Motor neuron (in vitro differentiated cells): ENCODE measurements around the gene HUNK. TPM values are rescaled to one million over a fixed set of nuclear protein-coding genes. Genes with fewer than 3 reads are reported as not detected.

ENCODE experiments used
- ATAC-seq, 8 experiments: fragments of 200-7000 bp; cut with Tn5 transposase; replicated peaks in 6 of 8; 2 replicates each; pipeline ENCODE4 v1.8.0; 2021; ENCODE audit warnings: mild to moderate bottlenecking in 8 of 8, moderate library complexity in 8 of 8
- H3K27ac ChIP-seq, 2 donors: fragments of 250-450 bp; sonication (Bioruptor Pico); 2 replicates each; pipeline ENCODE4 v1.9.0; 2021; ENCODE audit warnings: antibody characterized with exemption in 2 of 2, mild to moderate bottlenecking in 2 of 2, moderate library complexity in 1 of 2
- H3K4me1 ChIP-seq, 2 donors: fragments of 250-450 bp; sonication (Bioruptor Pico); replicated peaks in 1 of 2; 2 replicates each; pipeline ENCODE4 v1.6.1; 2021; ENCODE audit warnings: antibody characterized with exemption in 2 of 2, mild to moderate bottlenecking in 2 of 2, moderate library complexity in 1 of 2
- H3K4me3 ChIP-seq, 5 donors: fragments of 250-450 bp; sonication (Bioruptor Pico); 2 replicates each; pipeline ENCODE4 v1.9.0; 2021; ENCODE audit warnings: antibody characterized with exemption in 5 of 5, mild to moderate bottlenecking in 5 of 5, moderate library complexity in 4 of 5
- WGBS, 10 experiments: fragments of 450-650 bp; shearing (Covaris generic); methylation state at CpG; one replicate each; pipeline ENCODE4 v1.0.0; 2022; 5-methylcytosine and 5-hydroxymethylcytosine counted together
- in situ Hi-C, 9 experiments: fragments of 400-800 bp; cut with MboI; loops; one replicate each; pipeline ENCODE4 v1.15.0; 2021; ENCODE audit warnings: low sequenced_read_pairs in 9 of 9, low pct_unique_long_range_greater_than_20kb in 2 of 9; ENCODE audit not compliant: unreplicated experiment in 9 of 9
- total RNA-seq, 8 experiments: library from RNA; unstranded; fragments of 300-600 nt; gene quantifications; 2 replicates each; pipeline versions ENCODE4 v1.2.3 to v1.2.4, GENCODE V29; 2022

Gene HUNK
- total RNA-seq, 8 experiments from 2014 or later: 2.5 to 15.8 (median 5.5) TPM

DNA sequence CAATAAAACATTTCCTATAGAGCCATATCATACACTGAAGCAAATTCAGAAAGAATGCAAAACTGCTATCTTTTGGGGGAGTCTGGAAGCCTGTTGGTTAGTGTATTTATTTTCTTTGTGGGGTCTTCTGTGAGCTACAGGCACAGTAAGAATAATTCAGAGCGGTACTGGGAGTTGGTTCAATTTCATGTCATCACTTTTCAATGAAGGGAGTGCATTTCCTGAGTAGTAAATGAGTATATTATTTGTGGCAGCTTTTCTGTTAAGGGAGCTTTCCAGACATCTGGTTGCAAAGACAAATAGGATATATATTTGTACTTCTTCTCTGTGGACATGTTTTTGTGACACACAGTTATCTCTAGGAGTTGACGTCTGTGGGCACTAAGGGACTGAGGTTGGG is 130.6 kb downstream of the HUNK start:
- no peak overlapping the region for H3K4me3 ChIP-seq
- peaks cover 9 to 10% of the 10 kb centered on the region in 2 donors for H3K4me1 ChIP-seq
- in situ Hi-C loops: no loop called here
- 20 to 100% (median 55%) methylated on average over 1 to 2 of the region's 2 CpGs; no CpG with 5 or more reads in 5 of the 10 experiments for WGBS, 10 experiments
- no peak overlapping the region for H3K27ac ChIP-seq
- ATAC-seq: no peak

GRCh38 chr21:32004291-32004690 is 131.5 kb downstream of the HUNK start:
- WGBS, 10 experiments: 0 to 92% (median 60%) methylated on average over 1 to 3 of the region's 3 CpGs; no CpG with 5 or more reads in 3 of the 10 experiments
- in situ Hi-C loops: no loop called here
- Histone ChIP-seq H3K4me1 (peaks cover 9 to 10% of the 10 kb centered on the region in 2 donors), H3K4me3 (no peak overlapping the region), H3K27ac (no peak overlapping the region)
- ATAC-seq: no peak

- peak in 7 of 8 experiments; percentile 94 to 100 (median 99) for ATAC-seq
These were observed 134.6 kb downstream of the HUNK start for GRCh38 chr21:32007456-32007855.

GRCh38 chr21:32008714-32009113 is 135.9 kb downstream of the HUNK start:
- in situ Hi-C loops: no loop called here
- no peak overlapping the region for H3K4me3 ChIP-seq
- no peak overlapping the region for H3K27ac ChIP-seq
- peaks cover 4 to 9% of the 10 kb centered on the region in 2 donors for H3K4me1 ChIP-seq
- ATAC-seq: no peak
- 14 to 100% (median 63%) methylated on average over 1 to 2 of the region's 2 CpGs; no CpG with 5 or more reads in 2 of the 10 experiments for WGBS, 10 experiments

More at GRCh38 chr21:32007456-32007855, 134.6 kb downstream of the HUNK start:
- Histone ChIP-seq H3K4me1 (peaks cover 4 to 9% of the 10 kb centered on the region in 2 donors), H3K4me3 (no peak overlapping the region), H3K27ac (no peak overlapping the region)
- 0 to 18% (median 9%) methylated on average over 1 to 5 of the region's 5 CpGs; no CpG with 5 or more reads in 3 of the 10 experiments for WGBS, 10 experiments
- in situ Hi-C loops: no loop called here

- no peak overlapping the region for H3K27ac ChIP-seq
- 80 to 100% (median 98%) methylated on average over 1 to 3 of the region's 3 CpGs; no CpG with 5 or more reads in 2 of the 10 experiments for WGBS, 10 experiments
- peaks cover 4 to 9% of the 10 kb centered on the region in 2 donors for H3K4me1 ChIP-seq
- H3K4me3 ChIP-seq: no peak overlapping the region
- ATAC-seq: no peak
- in situ Hi-C loops: no loop called here
These were observed 136.4 kb downstream of the HUNK start for GRCh38 chr21:32009263-32009662.

GRCh38 chr21:32015461-32016139 is 142.8 kb downstream of the HUNK start:
- ATAC-seq: no peak
- Histone ChIP-seq H3K27ac (no peak overlapping the region), H3K4me1 (peaks cover 7 to 13% of the 10 kb centered on the region in 2 donors), H3K4me3 (no peak overlapping the region)
- in situ Hi-C loops: no loop called here
- 13 to 100% (median 62%) methylated on average over 1 to 7 of the region's 7 CpGs; no CpG with 5 or more reads in 1 of the 10 experiments for WGBS, 10 experiments

DNA sequence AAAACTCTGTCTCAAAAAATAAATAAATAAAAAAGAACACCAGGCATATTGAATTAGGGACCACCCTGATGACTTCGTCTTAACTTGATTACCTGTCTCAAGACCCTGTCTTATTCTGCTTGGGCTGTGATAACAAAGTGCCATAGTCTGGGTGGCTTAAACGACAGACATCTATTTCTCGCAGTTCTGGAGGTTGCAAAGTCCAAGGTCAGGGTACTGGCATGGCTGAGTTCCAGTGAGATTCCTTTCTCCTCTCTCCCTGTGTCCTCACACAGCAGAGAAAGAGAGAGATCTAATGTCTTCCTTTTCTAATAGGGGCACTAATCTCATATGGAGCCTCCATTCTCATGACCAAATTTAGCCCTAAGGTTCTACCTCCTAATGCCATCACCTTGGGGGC is 145.6 kb downstream of the HUNK start:
- 40 to 100% (median 91%) methylated on average over 1 to 3 of the region's 3 CpGs; no CpG with 5 or more reads in 4 of the 10 experiments for WGBS, 10 experiments
- ATAC-seq: no peak
- in situ Hi-C loops: no loop called here
- no peak overlapping the region for H3K27ac ChIP-seq
- H3K4me3 ChIP-seq: no peak overlapping the region
- peaks cover 10 to 19% of the 10 kb centered on the region in 2 donors for H3K4me1 ChIP-seq

- peak in 4 of 8 experiments; percentile 49 to 76 (median 64) for ATAC-seq
- WGBS, 10 experiments: 0 to 54% (median 19%) methylated on average over 1 to 3 of the region's 5 CpGs; no CpG with 5 or more reads in 4 of the 10 experiments
- Histone ChIP-seq H3K4me3 (no peak overlapping the region), H3K4me1 (peaks cover 10 to 16% of the 10 kb centered on the region in 2 donors), H3K27ac (peak overlapping the region in 1 of 2 donors; percentile 2)
- in situ Hi-C loops: no loop called here
These were observed 147.7 kb downstream of the HUNK start for GRCh38 chr21:32020564-32020963.

GRCh38 chr21:32021319-32021994 is 148.6 kb downstream of the HUNK start:
- no peak overlapping the region for H3K4me3 ChIP-seq
- in situ Hi-C loops: no loop called here
- no peak for ATAC-seq
- 16 to 97% (median 83%) methylated on average over 1 to 12 of the region's 12 CpGs; no CpG with 5 or more reads in 3 of the 10 experiments for WGBS, 10 experiments
- no peak overlapping the region for H3K27ac ChIP-seq
- H3K4me1 ChIP-seq: peaks cover 10 to 13% of the 10 kb centered on the region in 2 donors

GRCh38 chr21:32022146-32022545 is 149.3 kb downstream of the HUNK start:
- ATAC-seq: no peak
- Histone ChIP-seq H3K4me1 (peaks cover 10 to 13% of the 10 kb centered on the region in 2 donors), H3K4me3 (no peak overlapping the region), H3K27ac (no peak overlapping the region)
- in situ Hi-C loops: no loop called here
- WGBS, 10 experiments: 47 to 97% (median 83%) methylated on average over 2 to 6 of the region's 6 CpGs

DNA sequence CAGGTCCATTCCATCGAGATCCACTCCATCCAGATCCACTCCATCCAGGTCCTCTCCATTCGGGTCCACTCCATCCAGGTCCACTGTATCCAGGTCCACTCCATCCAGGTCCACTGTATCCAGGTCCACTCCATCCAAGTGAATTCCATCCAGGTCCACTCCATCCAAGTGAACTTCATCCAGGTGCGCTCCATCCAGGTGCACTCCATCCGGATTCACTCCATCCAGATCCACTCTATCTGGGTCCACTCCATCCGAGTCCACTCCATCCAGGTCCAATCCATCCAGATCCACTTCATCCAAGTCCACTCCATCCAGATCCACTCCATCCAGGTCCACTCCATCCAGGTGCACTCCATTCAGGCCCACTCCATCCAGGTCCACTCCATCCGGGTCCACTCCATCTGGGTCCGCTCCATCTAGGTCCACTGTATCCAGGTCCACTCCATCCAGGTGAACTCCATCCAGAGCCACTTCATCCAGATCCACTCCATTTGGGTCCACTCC is 157.4 kb downstream of the HUNK start:
- Histone ChIP-seq H3K4me1 (no peaks in the 10 kb centered on the region), H3K27ac (no peak overlapping the region), H3K4me3 (no peak overlapping the region)
- in situ Hi-C loops: no loop called here
- WGBS, 10 experiments: 0 to 86% (median 63%) methylated on average over 1 to 7 of the region's 7 CpGs
- no peak for ATAC-seq

- no peak overlapping the region for H3K4me3 ChIP-seq
- H3K27ac ChIP-seq: no peak overlapping the region
- in situ Hi-C loops: no loop called here
- no peak for ATAC-seq
- 20 to 100% (median 80%) methylated on average over 1 to 5 of the region's 5 CpGs; no CpG with 5 or more reads in 3 of the 10 experiments for WGBS, 10 experiments
- H3K4me1 ChIP-seq: peaks cover 0 to 11% of the 10 kb centered on the region in 2 donors
These were observed 162.0 kb downstream of the HUNK start for GRCh38 chr21:32034850-32035249.

GRCh38 chr21:32035617-32036016 is 162.8 kb downstream of the HUNK start:
- 33 to 100% (median 80%) methylated on average over 1 to 2 of the region's 2 CpGs; no CpG with 5 or more reads in 3 of the 10 experiments for WGBS, 10 experiments
- H3K4me1 ChIP-seq: peaks cover 0 to 11% of the 10 kb centered on the region in 2 donors
- ATAC-seq: peak in 1 of 8 experiments; percentile 62
- in situ Hi-C loops: no loop called here
- H3K4me3 ChIP-seq: no peak overlapping the region
- H3K27ac ChIP-seq: no peak overlapping the region
